GM10847 (cell line): ENCODE measurements around the gene FAM200C.

Source experiments
- POLR2A ChIP-seq: IDR thresholded peaks from 2 replicates; pipeline ENCODE4 v1.6.1; 2011; ENCODE audit not compliant: insufficient read length; ENCODE audit errors: extremely low read depth

Gene FAM200C

DNA sequence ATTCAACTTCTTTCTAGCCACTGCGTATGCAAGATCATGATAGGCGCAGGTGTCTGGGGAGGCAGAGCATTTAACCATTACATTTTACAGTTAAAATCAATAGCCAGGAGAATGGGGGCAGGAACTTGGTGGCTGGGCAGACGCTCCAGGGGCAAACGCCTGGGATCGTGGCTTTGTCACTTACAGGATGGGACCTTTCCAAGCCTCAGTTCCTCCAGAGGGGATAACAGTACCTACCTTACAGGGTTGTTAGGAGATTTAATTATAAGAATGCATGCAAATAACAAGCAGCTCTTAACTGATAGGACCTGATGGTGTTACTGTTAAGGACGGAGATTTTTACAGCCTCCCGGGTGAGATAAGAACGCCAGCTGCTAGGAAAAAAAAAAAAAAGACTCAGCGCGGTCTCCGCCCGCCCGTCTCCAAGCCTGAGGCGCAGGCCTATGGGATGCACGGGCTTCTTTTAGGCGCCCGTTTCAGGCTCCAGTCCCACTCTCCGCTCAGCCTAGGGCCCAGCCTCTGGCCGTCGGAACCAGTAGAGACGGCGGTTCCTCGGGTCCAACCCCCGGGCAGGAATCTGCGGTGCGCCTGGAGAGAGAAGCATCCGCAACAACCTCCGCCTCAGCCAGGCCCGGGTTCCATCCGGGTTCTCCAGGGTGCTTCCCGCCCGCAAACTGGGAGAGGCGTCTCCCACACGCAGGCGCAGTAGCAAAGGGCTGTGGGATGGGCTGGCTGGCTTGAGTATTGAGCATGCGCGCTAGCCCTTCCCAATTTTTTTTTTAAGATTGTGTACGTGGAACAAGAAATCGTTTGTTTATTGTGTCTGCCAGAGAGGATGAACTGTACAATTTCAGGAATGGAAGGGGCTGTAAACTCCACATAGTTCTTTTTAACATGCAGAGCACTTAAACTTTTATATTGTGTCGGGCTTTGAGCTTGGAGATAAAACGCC lies at the start of gene FAM200C:
TSS of gene FAM200C (minus strand) at position 653 of the 952 bp plus-strand sequence. CDS start 4,564 bp downstream, outside the sequence.
- peak; percentile 73 for TF ChIP-seq POLR2A

DNA sequence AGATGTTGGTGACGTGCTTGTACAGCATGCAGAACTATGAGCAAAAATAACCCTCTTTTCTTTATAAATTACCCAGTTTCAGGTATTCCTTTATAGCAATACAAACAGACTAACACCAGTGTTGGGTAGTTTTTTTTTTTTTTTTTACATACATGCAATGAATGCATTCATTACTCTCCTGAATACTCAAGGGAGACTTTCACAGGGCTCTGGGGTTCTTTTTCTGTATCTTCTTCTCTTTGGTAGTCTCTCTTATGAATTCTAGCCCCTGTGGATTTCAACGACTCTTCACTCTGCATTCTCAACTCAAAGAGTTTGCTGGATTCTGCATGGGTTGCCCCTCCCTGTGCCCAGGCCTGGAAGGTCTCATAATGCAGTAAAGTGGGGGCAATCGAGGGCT lies 49.6 kb upstream of the FAM200C start:
- TF ChIP-seq POLR2A: no peak

DNA sequence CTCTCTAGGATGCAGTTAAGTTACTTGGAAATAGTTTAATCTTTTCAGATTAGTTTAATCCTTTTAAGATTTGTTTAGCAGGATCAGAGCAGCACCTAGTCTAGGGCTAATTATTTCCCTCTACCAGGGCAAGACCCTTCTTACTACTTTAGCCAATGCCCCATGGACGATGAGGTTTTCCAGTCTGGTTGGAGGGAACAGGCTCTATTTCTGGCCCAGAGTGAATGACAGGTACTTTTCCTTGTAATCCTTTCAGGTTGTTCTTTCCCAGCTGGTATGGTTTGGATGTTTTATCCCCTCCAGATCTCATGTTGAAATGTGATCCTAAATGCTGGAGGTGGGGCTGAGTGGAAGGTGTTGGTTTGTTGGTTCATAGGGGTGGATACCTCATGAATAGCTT lies 49.0 kb upstream of the FAM200C start:
- no peak for TF ChIP-seq POLR2A

GRCh38 chr5:160445751-160446150 lies 45.9 kb upstream of the FAM200C start:
- no peak for TF ChIP-seq POLR2A

- no peak for TF ChIP-seq POLR2A
Measured at GRCh38 chr5:160445132-160445531, 45.3 kb upstream of the FAM200C start.

DNA sequence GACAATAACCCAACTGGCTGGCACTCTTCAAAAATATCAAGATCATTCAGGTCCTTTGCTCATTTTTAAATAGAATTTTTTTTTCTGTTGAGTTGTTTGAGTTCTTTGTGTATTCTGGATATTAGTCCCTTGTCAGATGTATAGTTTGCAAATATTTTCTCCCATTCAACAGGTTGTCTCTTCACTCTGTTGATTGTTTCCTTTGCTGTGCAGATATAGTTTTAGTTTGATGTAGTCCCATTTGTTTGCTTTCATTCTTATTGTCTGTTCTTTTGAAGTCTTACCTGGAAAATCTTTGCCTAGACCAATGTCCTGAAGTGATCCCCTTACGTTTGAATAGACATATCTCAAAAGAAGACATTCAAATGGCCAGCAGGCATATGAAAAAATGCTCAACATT lies 44.6 kb upstream of the FAM200C start:
- no peak for TF ChIP-seq POLR2A

- no peak for TF ChIP-seq POLR2A
Measured at GRCh38 chr5:160442824-160443431, 43.1 kb upstream of the FAM200C start.

- no peak for TF ChIP-seq POLR2A
Measured at GRCh38 chr5:160441311-160441781, 41.5 kb upstream of the FAM200C start.

DNA sequence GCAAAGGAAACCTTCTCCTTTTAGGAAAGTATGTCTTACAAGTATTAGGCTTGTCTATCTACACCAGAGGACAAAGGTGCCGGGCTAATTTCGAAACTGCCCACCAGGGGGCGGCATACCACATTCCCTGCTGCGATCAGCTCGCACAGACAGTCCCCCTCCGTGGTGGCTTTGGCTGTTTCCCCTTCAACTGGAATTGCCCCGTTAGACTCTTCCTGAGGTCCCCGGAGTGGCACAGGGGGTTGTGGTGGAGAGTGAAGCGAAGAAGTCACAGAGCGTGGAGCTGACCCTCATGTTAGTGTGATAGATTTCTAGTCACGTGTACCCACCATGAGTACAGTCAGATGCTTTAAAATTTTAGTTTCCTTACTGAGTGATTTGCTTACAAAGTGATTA lies 39.3 kb upstream of the FAM200C start:
- TF ChIP-seq POLR2A: no peak

DNA sequence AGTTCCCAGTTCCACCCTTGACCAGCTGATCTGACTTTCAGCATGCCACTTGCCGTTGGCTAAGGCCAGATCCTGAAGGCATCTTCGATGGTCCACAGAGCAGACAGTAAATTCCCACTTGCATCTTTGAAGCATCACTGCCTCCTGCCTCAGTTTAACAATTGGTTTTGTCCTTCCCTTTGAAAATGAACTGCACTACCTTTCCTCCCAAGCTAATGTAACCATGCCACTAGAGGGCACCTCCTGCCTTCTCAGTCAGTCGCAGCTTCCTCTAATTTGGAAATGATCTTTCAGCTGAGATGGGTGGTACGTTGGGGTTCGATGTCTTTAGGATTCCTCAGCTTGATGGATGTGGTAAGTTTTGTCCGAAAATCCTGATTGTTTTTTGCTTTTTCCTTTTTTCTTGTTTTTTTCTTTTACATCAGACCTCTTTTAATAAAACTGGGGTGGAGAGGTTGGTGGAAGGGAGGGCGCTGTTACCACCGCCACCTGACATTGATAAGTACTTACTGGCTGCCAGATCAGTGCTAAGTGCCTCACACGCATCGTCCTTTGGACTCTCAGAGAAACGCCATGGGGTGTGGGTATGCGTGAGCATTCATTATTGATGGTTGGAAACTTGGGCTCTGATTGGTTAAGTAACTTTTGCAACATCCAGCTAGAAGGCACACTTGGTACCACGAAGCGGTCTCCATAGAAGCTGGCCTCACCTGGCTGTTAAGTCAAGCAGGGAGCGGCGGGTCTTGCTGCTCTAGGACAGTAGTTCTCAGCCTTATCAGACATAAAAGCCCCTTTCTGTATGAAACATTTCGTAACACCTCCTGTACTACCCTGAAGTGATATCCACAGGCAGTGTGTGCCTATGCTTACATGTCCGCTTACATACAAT lies 38.7 kb upstream of the FAM200C start:
- TF ChIP-seq POLR2A: no peak

DNA sequence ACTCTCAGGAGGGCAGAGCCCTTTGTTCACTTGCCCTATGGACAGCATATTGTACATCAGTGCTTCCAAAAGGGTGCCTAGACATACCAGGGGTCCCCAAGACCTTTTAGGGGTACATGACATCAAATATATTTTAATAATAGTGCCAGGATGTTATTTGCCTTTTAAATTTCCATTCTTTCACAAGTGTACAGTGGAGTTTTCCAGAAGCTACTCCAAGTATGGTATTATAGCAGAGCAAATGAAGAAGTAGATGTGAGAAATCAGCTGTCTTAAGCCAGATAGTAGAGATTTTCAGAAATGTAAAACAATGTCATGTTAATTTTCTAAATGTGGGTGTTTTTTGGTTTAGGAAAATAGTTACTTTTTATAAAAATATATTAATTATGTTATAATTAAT lies 37.4 kb upstream of the FAM200C start:
- no peak for TF ChIP-seq POLR2A

GRCh38 chr5:160436017-160436416 lies 36.2 kb upstream of the FAM200C start:
- TF ChIP-seq POLR2A: no peak

- TF ChIP-seq POLR2A: no peak
Measured at GRCh38 chr5:160435532-160435931, 35.7 kb upstream of the FAM200C start.

- peak; percentile 17 for TF ChIP-seq POLR2A
Measured at GRCh38 chr5:160434022-160434531, 34.2 kb upstream of the FAM200C start.

DNA sequence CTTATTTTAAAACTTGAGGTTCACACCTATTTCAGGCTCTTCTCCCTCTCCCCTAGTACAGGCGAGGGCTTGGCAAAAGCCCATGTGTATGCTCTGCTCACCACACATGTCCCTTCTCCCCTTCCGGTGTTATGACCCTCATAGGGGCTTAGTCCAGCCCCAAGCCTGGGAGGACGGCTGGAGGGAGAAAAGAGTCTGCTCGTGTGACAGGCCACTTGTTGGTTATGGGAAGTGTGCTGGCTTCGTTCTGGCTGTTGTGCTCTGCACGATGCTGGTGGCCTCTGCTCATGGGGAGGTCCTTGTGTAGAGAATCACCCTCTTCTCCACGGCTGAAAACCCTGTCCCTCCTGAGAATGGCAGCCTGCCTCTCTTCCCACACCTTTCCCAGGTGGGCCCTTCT lies 32.9 kb upstream of the FAM200C start:
- no peak for TF ChIP-seq POLR2A
